Hematopoietic multipotent progenitor cell treated with erythropoietin and hydrocortisone succinate and interleukin-3 and kit ligand, for 8 days (in vitro differentiated cells): Measurements from ENCODE around the gene MARCHF3.
"Not testable (repeated sequence)": the region's sequence is repeated elsewhere in the genome, so short reads cannot be mapped to it uniquely, and the experiment has no call there.

ENCODE experiments used
- DNase-seq: peaks from one replicate; pipeline ENCODE4 v3.0.0-alpha.2; 2015

MARCHF3 gene

GRCh38 chr5:127011153-127011552, 19.2 kb downstream of the MARCHF3 start:
- DNase-seq, result no peak

DNA sequence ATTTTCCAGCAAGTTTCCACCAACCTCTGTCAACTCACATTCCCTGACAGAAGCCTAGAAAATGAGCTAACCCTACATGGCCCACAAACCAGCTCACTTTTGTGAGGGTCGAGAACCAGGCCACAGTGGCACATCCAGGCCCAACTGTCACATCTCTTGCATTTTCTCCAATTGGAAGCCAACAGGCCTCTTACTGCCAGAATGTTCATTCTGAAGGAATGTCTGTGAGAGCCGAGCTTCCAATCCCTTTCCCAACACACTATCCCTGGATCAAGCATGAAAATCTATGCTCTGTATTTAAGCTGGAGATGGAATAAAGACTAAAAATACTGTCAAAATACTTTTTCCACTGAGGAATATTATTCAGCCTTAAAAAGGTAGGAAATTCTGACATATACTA, 20.0 kb downstream of the MARCHF3 start:
- no peak for DNase-seq

DNA sequence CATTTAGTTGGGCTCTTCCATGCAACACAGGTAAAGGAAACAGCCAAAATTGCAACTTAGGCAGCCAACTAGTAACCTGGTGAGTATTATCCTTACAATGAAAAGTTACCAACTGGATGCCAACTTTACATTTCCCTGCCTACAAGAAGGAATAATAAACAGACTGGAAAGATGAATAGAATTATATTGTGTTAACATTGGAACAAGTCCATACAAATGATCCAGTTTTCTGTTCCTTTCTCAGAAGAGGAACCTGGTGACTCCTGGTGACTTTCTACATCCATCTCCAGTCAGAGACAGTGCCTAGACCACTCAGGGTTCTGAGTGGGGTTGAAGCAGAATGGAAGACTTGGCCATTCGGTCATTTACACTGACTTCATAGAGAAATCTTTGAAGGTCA, 20.6 kb downstream of the MARCHF3 start:
- DNase-seq, result no peak

GRCh38 chr5:127008300-127008975, 21.9 kb downstream of the MARCHF3 start:
- DNase-seq, result no peak

GRCh38 chr5:127007522-127007921, 22.8 kb downstream of the MARCHF3 start:
- DNase-seq, result no peak

GRCh38 chr5:127006744-127007143, 23.6 kb downstream of the MARCHF3 start:
- no peak for DNase-seq

GRCh38 chr5:127005282-127005681, 25.1 kb downstream of the MARCHF3 start:
- not testable (repeated sequence) for DNase-seq

DNA sequence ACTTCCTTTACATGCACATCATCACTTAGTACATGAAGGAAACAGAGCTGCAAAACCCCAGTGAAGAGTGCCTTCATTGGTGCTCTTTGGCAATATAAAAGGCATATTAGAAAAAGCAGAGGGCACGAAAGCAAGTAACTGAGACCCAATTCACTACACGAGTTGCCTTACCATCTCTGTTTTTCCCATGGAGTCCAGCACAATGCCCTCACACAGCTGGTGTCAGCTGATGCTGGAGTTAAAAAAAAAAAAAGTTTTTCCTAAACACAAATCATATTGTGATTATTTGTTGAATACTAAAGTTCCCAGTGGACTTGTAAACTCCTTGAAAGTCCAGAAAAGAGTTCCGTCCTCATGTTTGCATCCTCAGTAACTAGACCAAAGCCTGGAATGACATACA, 25.6 kb downstream of the MARCHF3 start:
- DNase-seq, result no peak

DNA sequence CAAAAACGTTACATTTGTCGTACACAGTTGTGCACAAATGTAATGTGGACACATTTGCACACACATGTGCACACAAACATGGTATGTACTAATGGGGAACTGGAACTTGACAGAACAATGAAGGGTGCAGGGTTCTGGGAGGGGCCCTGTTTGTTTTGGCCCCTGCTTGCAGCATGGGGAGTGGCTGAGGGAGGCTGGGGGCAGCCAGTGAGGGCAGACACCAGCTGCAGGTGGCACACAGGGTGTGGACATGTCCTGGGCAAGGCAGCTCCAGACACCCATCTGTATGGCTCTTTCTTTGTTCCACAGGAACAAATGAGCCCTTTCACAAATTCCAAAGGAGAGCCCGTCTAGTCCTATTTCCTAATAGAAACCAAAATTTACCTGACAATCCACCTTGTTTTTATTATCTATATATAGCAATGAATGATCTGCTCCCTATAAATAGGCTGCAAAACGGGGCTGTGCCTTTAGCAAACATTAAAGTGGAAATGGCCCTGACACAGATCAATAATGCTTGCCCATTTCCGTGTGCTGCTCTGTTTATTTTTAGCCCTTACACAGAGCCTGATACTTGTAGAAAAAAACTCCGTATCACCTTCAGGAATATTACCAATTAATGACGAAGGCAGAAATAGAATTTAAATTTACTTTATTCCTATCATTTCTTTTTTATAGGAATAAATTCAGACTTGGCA, 26.4 kb downstream of the MARCHF3 start:
- DNase-seq, result no peak

- DNase-seq, result no peak
Measured at GRCh38 chr5:127002390-127002789, 28.0 kb downstream of the MARCHF3 start.

DNA sequence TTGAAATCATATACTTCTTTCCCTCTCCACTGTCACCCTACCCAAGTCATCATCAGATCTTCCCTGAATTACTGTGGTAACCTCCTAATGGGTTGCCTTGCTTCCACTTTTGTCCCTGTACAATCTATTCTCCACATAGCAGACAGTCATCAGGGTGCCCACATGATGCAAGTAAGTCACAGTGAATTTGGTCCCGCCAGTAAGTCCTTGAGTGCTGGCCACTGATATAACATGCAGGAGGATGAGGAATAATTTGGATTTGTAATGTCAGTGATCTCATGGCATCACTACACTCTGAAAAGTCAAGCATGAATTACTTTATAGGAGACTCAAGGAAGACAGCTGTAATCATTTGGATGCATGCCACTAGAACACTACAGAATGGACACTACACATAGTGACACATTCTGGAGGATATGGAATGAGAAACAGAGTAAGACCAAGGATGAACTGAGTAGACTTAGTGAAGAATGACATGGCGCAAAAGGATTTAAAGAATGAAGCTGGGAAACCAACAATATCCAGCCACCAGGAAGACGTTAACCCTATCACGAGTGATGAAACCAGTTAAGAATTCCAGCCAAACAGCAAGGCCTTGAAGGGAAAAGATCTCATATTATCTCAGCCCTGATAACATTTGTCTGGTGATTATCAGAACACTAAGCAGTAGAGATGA, 28.6 kb downstream of the MARCHF3 start:
- no peak for DNase-seq

- no peak for DNase-seq
Measured at GRCh38 chr5:126998895-126999570, 31.3 kb downstream of the MARCHF3 start.

- peak; percentile 63 for DNase-seq
Measured at GRCh38 chr5:126998201-126998631, 32.1 kb downstream of the MARCHF3 start.

- DNase-seq, result no peak
Measured at GRCh38 chr5:126995689-126996088, 34.7 kb downstream of the MARCHF3 start.

DNA sequence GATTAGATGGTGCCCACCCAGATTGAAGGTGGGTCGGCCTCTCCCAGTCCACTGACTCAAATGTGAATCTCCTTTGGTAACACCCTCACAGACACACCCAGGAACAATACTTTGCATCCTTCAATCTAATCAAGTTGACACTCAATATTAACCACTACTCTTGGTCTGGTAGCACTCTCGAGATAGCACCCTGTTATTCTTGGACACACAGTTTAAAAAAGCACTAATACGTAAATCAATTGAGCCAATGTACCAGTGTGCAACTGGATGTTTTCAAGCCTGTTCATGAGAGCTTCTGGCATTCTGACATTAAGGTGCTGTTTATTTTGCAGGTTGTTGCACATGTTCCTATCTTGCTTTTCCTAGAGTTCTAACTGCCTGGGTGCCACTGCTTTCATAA, 35.3 kb downstream of the MARCHF3 start:
- DNase-seq, result no peak

- no peak for DNase-seq
Measured at GRCh38 chr5:126994485-126994884, 35.9 kb downstream of the MARCHF3 start.

- DNase-seq, result no peak
Measured at GRCh38 chr5:126988021-126988569, 42.3 kb downstream of the MARCHF3 start.

- DNase-seq, result no peak
Measured at GRCh38 chr5:126987271-126987899, 43.0 kb downstream of the MARCHF3 start.

GRCh38 chr5:126984632-126985031, 45.7 kb downstream of the MARCHF3 start:
- DNase-seq, result no peak

- no peak for DNase-seq
Measured at GRCh38 chr5:126983874-126984266, 46.5 kb downstream of the MARCHF3 start.

GRCh38 chr5:126982926-126983873, 47.2 kb downstream of the MARCHF3 start:
- DNase-seq, result no peak
